Neuronal stem cell (in vitro differentiated cells): ENCODE results near the gene CILP.

Experiments
- DNase-seq: peaks from one replicate; pipeline ENCODE4 v3.0.0-alpha.2; 2013; ENCODE audit warnings: low spot score
- H2AFZ ChIP-seq: one replicate; pipeline ENCODE4 v1.6.1; 2013; ENCODE audit warnings: mild to moderate bottlenecking, low read length, inconsistent platforms
- H2AK5ac ChIP-seq: 2 replicates; pipeline ENCODE4 v1.6.1; 2013; ENCODE audit warnings: low read depth, mild to moderate bottlenecking, inconsistent platforms, low read length, moderate library complexity, mixed read lengths
- H2BK120ac ChIP-seq: 2 replicates; pipeline ENCODE4 v1.6.1; 2013; ENCODE audit warnings: low read depth, mild to moderate bottlenecking, inconsistent platforms, low read length, moderate library complexity, mixed read lengths
- H2BK12ac ChIP-seq: one replicate; pipeline ENCODE4 v1.6.1; 2013; ENCODE audit warnings: low read length, inconsistent platforms
- H2BK15ac ChIP-seq: 2 replicates; pipeline ENCODE4 v1.6.1; 2013; ENCODE audit warnings: mild to moderate bottlenecking, low read length, inconsistent platforms, mixed read lengths
- H2BK5ac ChIP-seq: one replicate; pipeline ENCODE4 v1.6.1; 2013; ENCODE audit warnings: inconsistent platforms, mild to moderate bottlenecking, low read length, moderate library complexity
- H3K14ac ChIP-seq: one replicate; pipeline ENCODE4 v1.6.1; 2013; ENCODE audit warnings: low read length, inconsistent platforms
- H3K18ac ChIP-seq: 2 replicates; pipeline ENCODE4 v1.6.1; 2013; ENCODE audit warnings: low read length, inconsistent platforms
- H3K23ac ChIP-seq: 2 replicates; pipeline ENCODE4 v1.6.1; 2013; ENCODE audit warnings: low read depth, mild to moderate bottlenecking, mixed read lengths, low read length, inconsistent platforms; ENCODE audit not compliant: poor library complexity
- H3K27ac ChIP-seq: replicated peaks from 3 replicates; pipeline ENCODE4 v1.5.1; 2013; ENCODE audit warnings: low read length, inconsistent platforms
- H3K27me3 ChIP-seq, 3 experiments: 2 replicates each; pipeline ENCODE4 v1.6.1; 2013; ENCODE audit warnings: low read length in 3 of 3, mild to moderate bottlenecking in 2 of 3, inconsistent platforms in 1 of 3, low read depth in 1 of 3, mixed read lengths in 1 of 3, moderate library complexity in 1 of 3; ENCODE audit not compliant: control insufficient read depth in 3 of 3, insufficient read depth in 3 of 3
- H3K36me3 ChIP-seq, 2 donors: replicated peaks in 1 of 2; 2 replicates each; pipeline ENCODE4 v1.6.1; 2013; ENCODE audit warnings: low read length in 2 of 2; ENCODE audit not compliant: control insufficient read depth in 2 of 2, insufficient read depth in 2 of 2
- H3K4ac ChIP-seq: 2 replicates; pipeline ENCODE4 v1.6.1; 2013; ENCODE audit warnings: inconsistent platforms, mild to moderate bottlenecking, low read length, moderate library complexity
- H3K4me1 ChIP-seq, 2 donors: 1 replicate in 1 of 2; 2 replicates in 1 of 2; pipeline ENCODE4 v1.6.1; 2013; ENCODE audit warnings: low read length in 2 of 2, low read depth in 1 of 2; ENCODE audit not compliant: control insufficient read depth in 2 of 2, insufficient read depth in 1 of 2
- H3K4me2 ChIP-seq: one replicate; pipeline ENCODE4 v1.6.1; 2013; ENCODE audit warnings: mild to moderate bottlenecking, low read length, inconsistent platforms; ENCODE audit not compliant: insufficient read depth, poor library complexity, severe bottlenecking
- H3K4me3 ChIP-seq, 2 donors: 2 replicates each; pipeline ENCODE4 v1.5.1; 2013; ENCODE audit warnings: low read length in 2 of 2, mild to moderate bottlenecking in 2 of 2, inconsistent platforms in 1 of 2, moderate library complexity in 1 of 2
- H3K79me1 ChIP-seq: one replicate; pipeline ENCODE4 v1.6.1; 2013; ENCODE audit warnings: low read depth, mild to moderate bottlenecking, inconsistent platforms, low read length, moderate library complexity
- H3K9ac ChIP-seq: one replicate; pipeline ENCODE4 v1.6.1; 2013; ENCODE audit warnings: mild to moderate bottlenecking, low read depth, low read length, inconsistent platforms; ENCODE audit not compliant: poor library complexity
- H3K9me3 ChIP-seq, 2 donors: replicated peaks in 1 of 2; 2 replicates each; pipeline versions ENCODE3 to v1.6.1; 2013; ENCODE audit warnings: low read length in 2 of 2, mild to moderate bottlenecking in 2 of 2, inconsistent platforms in 1 of 2, low read depth in 1 of 2, mixed read lengths in 1 of 2, moderate library complexity in 1 of 2; ENCODE audit not compliant: control insufficient read depth in 2 of 2, insufficient read depth in 1 of 2
- H4K8ac ChIP-seq: one replicate; pipeline ENCODE4 v1.6.1; 2013; ENCODE audit warnings: low read depth, mild to moderate bottlenecking, inconsistent platforms, low read length, moderate library complexity
- H4K91ac ChIP-seq: one replicate; pipeline ENCODE4 v1.6.1; 2013; ENCODE audit warnings: low read length, low read depth, mild to moderate bottlenecking, inconsistent platforms; ENCODE audit not compliant: poor library complexity
- WGBS, 2 donors: extraction: QIAGEN DNeasy Blood & Tissue Kit; methylation state at CpG; one replicate each; pipeline ENCODE4 v1.1.7; 2013; ENCODE audit warnings: missing lambda C conversion rate in 2 of 2, mixed read lengths in 1 of 2; ENCODE audit not compliant: insufficient read length in 2 of 2, insufficient replicate concordance in 1 of 2; ENCODE audit errors: extremely low coverage in 2 of 2; 5-methylcytosine and 5-hydroxymethylcytosine counted together

Gene CILP

DNA sequence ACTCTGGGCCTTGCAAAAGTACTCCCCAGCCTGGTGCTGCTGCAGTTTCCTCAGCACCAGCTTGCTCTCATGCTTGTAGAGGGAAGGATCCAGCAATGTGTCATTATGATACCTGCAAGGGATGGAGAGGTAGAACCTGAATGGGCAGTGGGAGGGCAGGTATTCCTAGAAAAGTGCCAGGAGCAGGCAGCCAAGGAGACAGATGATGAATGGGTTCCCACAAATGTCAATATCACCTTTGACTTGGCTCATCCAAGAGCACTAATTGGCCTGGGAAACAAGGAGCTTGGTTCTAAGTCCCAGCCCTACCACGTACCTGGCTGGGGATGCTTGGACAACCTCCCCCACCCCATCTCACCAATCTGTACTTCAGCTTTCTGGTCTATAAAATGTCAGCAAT is 9.4 kb downstream of the CILP start:
- Histone ChIP-seq H2BK15ac (no peak overlapping the region), H3K14ac (no peak overlapping the region), H3K18ac (peak overlapping the region; percentile 39), H3K4ac (no peak overlapping the region), H3K4me1 (peaks cover 0 to under 1% of the 10 kb centered on the region in 2 donors), H2AFZ (no peak overlapping the region), H3K9me3 (peaks cover 3 to 4% of the 10 kb centered on the region in 2 donors), H2BK12ac (no peak overlapping the region), H3K4me3 (no peak overlapping the region), H3K27ac (no peak overlapping the region), H3K4me2 (no peak overlapping the region), H2AK5ac (peak overlapping the region; percentile 62), H3K79me1 (no peaks in the 10 kb centered on the region), H3K36me3 (no peaks in the 10 kb centered on the region), H4K8ac (no peak overlapping the region), H2BK120ac (no peak overlapping the region), H2BK5ac (no peak overlapping the region), H3K27me3 (peaks cover 0 to 10% (median 4%) of the 10 kb centered on the region in 3 experiments), H3K23ac (no peak overlapping the region), H3K9ac (no peak overlapping the region), H4K91ac (no peak overlapping the region)
- WGBS, 2 donors: no CpG with 5 or more reads among the region's 1 CpG
- no peak for DNase-seq

DNA sequence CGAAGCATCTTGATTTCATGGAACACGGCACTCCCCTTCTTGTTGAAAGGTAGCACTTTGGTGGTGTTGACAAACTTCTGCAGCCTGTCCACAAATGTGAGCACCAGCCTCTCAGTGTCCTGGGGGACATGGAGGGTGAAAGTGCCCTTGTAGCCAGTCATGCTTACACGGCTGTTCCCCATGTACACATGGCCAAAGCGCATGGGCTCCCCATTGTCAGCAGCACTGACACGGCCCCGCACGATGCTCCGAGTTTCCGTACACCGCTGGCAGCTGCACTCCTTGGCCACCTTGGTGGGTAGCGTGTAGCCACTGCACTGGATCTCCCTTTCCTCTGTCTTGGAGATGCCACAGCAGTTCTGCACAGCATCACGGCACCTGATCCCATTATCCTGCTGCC is 12.7 kb downstream of the CILP start:
- H3K4me1 ChIP-seq: no peaks in the 10 kb centered on the region
- peaks cover 0 to 10% (median 4%) of the 10 kb centered on the region in 3 experiments for H3K27me3 ChIP-seq
- H3K36me3 ChIP-seq: no peaks in the 10 kb centered on the region
- H3K4me3 ChIP-seq: no peak overlapping the region
- no peak overlapping the region for H4K8ac ChIP-seq
- H2AK5ac ChIP-seq: no peak overlapping the region
- no peak for DNase-seq
- H3K79me1 ChIP-seq: no peaks in the 10 kb centered on the region
- peak overlapping the region; percentile 74 for H3K18ac ChIP-seq
- H3K27ac ChIP-seq: no peak overlapping the region
- H3K4ac ChIP-seq: no peak overlapping the region
- no peak overlapping the region for H3K23ac ChIP-seq
- peaks cover 3 to 5% of the 10 kb centered on the region in 2 donors for H3K9me3 ChIP-seq
- no peak overlapping the region for H2BK5ac ChIP-seq
- whole genome bisulfite sequencing, 2 donors: no CpG with 5 or more reads among the region's 12 CpGs
- no peak overlapping the region for H2BK12ac ChIP-seq
- H3K9ac ChIP-seq: peak overlapping the region; percentile 24
- no peak overlapping the region for H2BK120ac ChIP-seq
- H3K4me2 ChIP-seq: no peak overlapping the region
- H2BK15ac ChIP-seq: no peak overlapping the region
- H3K14ac ChIP-seq: no peak overlapping the region
- H4K91ac ChIP-seq: no peak overlapping the region
- no peak overlapping the region for H2AFZ ChIP-seq

DNA sequence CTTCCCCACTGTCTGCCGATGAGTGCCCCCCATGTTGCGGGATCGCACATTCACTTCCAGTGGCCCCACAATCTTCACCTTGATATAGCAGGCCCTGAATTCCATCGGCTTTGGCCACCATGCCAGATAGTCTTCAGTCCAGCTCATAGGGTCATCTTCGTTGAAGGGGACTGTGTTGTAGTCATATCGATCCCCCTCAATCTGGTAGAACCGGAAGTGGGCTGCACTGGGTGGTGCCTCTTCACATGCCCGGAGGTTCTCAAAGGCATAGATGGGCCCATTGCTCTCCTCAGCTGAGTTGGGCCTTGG is 14.0 kb downstream of the CILP start:
- Histone ChIP-seq H3K9ac (no peak overlapping the region), H2BK120ac (no peak overlapping the region), H2BK5ac (no peak overlapping the region), H2BK12ac (no peak overlapping the region), H3K18ac (no peak overlapping the region), H3K36me3 (no peaks in the 10 kb centered on the region), H3K14ac (no peak overlapping the region), H2AK5ac (peak overlapping the region; percentile 74), H3K27ac (no peak overlapping the region), H3K79me1 (no peaks in the 10 kb centered on the region), H3K27me3 (peaks cover 0 to 9% (median 4%) of the 10 kb centered on the region in 3 experiments), H3K23ac (no peak overlapping the region), H2AFZ (no peak overlapping the region), H3K4me3 (no peak overlapping the region), H3K4me2 (no peak overlapping the region), H3K4me1 (no peaks in the 10 kb centered on the region), H2BK15ac (no peak overlapping the region), H4K8ac (no peak overlapping the region), H3K9me3 (peaks cover 3 to 5% of the 10 kb centered on the region in 2 donors), H3K4ac (no peak overlapping the region), H4K91ac (no peak overlapping the region)
- DNase-seq: no peak
- WGBS, 2 donors: no CpG with 5 or more reads among the region's 8 CpGs

DNA sequence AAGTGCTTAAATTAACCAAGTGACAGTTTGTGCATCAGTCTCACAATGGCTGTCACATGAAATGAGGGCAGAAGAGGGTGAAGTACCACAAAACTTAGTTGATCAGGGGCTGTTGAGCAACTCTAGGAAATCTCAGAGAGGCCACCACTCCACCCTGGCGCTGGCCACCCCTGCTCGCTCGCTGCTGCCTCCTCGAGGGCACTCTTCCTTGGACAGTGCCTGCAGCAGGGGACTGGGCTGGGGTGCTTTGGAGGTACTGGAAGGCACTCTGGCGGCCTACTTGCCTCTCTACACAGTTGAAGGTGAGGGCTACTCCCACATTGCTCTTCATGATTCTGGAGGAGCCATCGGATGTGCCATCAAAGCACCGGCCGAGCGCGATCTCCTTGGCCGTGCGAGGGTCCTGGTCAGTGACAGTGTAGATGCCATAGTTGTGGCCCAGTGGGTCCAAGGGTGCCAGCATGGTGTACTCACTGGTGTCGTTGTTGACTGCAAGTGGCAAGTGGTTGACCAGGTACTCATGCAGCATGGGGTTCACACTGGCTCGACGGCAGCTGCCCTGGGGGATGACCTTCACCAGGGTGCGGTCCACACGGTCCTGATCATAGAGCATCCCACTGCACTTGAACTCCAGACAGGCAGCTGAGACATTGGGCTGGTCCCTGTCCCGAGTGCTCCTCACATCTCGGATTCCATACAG is 14.5 kb downstream of the CILP start:
- no peak overlapping the region for H3K4ac ChIP-seq
- no peak overlapping the region for H2BK120ac ChIP-seq
- peak overlapping the region in 1 of 2 donors; percentile 38 for H3K4me3 ChIP-seq
- peak overlapping the region; percentile 51 for H2AK5ac ChIP-seq
- no peak overlapping the region for H3K27ac ChIP-seq
- H2BK12ac ChIP-seq: no peak overlapping the region
- no peak for DNase-seq
- WGBS, 2 donors: no CpG with 5 or more reads among the region's 19 CpGs
- H3K4me1 ChIP-seq: no peaks in the 10 kb centered on the region
- H3K36me3 ChIP-seq: no peaks in the 10 kb centered on the region
- H2BK15ac ChIP-seq: no peak overlapping the region
- no peaks in the 10 kb centered on the region for H3K79me1 ChIP-seq
- H3K4me2 ChIP-seq: no peak overlapping the region
- peak overlapping the region; percentile 86 for H4K91ac ChIP-seq
- peak overlapping the region; percentile 84 for H3K14ac ChIP-seq
- H3K18ac ChIP-seq: peak overlapping the region; percentile 72
- peak overlapping the region; percentile 52 for H3K23ac ChIP-seq
- H2BK5ac ChIP-seq: no peak overlapping the region
- no peak overlapping the region for H4K8ac ChIP-seq
- no peak overlapping the region for H2AFZ ChIP-seq
- peaks cover 0 to 9% (median under 1%) of the 10 kb centered on the region in 3 experiments for H3K27me3 ChIP-seq
- H3K9me3 ChIP-seq: peaks cover 3 to 5% of the 10 kb centered on the region in 2 donors
- no peak overlapping the region for H3K9ac ChIP-seq
